Parathyroid adenoma (tissue), 2 donors: Measurements from ENCODE around the gene HMBS.
"Not testable (repeated sequence)": the region's sequence is repeated elsewhere in the genome, so short reads cannot be mapped to it uniquely, and the experiment has no call there.

ENCODE experiments used
- H2AFZ ChIP-seq: fragments of 300-600 bp; sonication (generic); one replicate; pipeline ENCODE4 v1.7.0; 2017; ENCODE audit warnings: antibody characterized with exemption, mild to moderate bottlenecking
- H3K27ac ChIP-seq: fragments of 300-600 bp; sonication (generic); one replicate; pipeline ENCODE4 v1.7.0; 2017
- H3K27me3 ChIP-seq: fragments of 300-600 bp; sonication (generic); one replicate; pipeline ENCODE4 v1.7.0; 2017; ENCODE audit warnings: low read length; ENCODE audit not compliant: control insufficient read depth, insufficient read depth
- H3K36me3 ChIP-seq: fragments of 300-600 bp; sonication (generic); one replicate; pipeline ENCODE4 v1.7.0; 2017; ENCODE audit warnings: low read length; ENCODE audit not compliant: control insufficient read depth, insufficient read depth
- H3K4me1 ChIP-seq: fragments of 300-600 bp; sonication (generic); one replicate; pipeline ENCODE4 v1.7.0; 2017; ENCODE audit warnings: control low read depth
- H3K4me2 ChIP-seq: fragments of 300-600 bp; sonication (generic); one replicate; pipeline ENCODE4 v1.7.0; 2017; ENCODE audit warnings: low read length
- H3K4me3 ChIP-seq: fragments of 300-600 bp; sonication (generic); one replicate; pipeline ENCODE4 v1.7.0; 2017; ENCODE audit warnings: low read depth, low read length
- H3K79me2 ChIP-seq: fragments of 300-600 bp; sonication (generic); one replicate; pipeline ENCODE4 v1.7.0; 2017; ENCODE audit warnings: control low read depth
- H3K9ac ChIP-seq: fragments of 300-600 bp; sonication (generic); one replicate; pipeline ENCODE4 v1.7.0; 2017; ENCODE audit warnings: mild to moderate bottlenecking
- H3K9me3 ChIP-seq: fragments of 300-600 bp; sonication (generic); one replicate; pipeline ENCODE4 v1.7.0; 2017; ENCODE audit warnings: low read length; ENCODE audit not compliant: control insufficient read depth
- CTCF ChIP-seq: fragments of 300-600 bp; sonication (generic); IDR thresholded peaks from one replicate; pipeline ENCODE4 v1.7.0; 2017; ENCODE audit warnings: antibody characterized with exemption, mild to moderate bottlenecking
- donor health status: primary hyperparathyroidism.

HMBS gene

GRCh38 chr11:119056421-119056999 is 28.2 kb upstream of the HMBS start:
- no peaks in the 10 kb centered on the region for H3K27me3 ChIP-seq
- peak overlapping the region; percentile 36 for H3K27ac ChIP-seq
- no peaks in the 10 kb centered on the region for H3K36me3 ChIP-seq

GRCh38 chr11:119057000-119057769 is 27.5 kb upstream of the HMBS start, which contains the start of gene HYOU1:
Gene HYOU1, minus strand, starts transcription at chr11:119057205. Its CDS starts 1,045 bp downstream, at chr11:119056160.
- Histone ChIP-seq H2AFZ (peak within 1 kb of the TSS; percentile 92), H3K4me3 (peak within 1 kb of the TSS; percentile 75), H3K36me3 (no peaks in the 10 kb centered on the region), H3K27ac (peak within 1 kb of the TSS; percentile 44), H3K79me2 (no peaks in the 10 kb centered on the region), H3K9me3 (no peaks in the 10 kb centered on the region), H3K4me2 (peak within 1 kb of the TSS; percentile 78), H3K4me1 (peaks cover 3% of the 10 kb centered on the region), H3K27me3 (no peaks in the 10 kb centered on the region), H3K9ac (peak within 1 kb of the TSS; percentile 46)
- TF ChIP-seq CTCF, result no peak

More at GRCh38 chr11:119056421-119056999, 28.2 kb upstream of the HMBS start:
- H3K79me2 ChIP-seq, result no peaks in the 10 kb centered on the region
- H3K9me3 ChIP-seq, result no peaks in the 10 kb centered on the region
- H3K9ac ChIP-seq, result peak overlapping the region; percentile 46
- no peak for TF ChIP-seq CTCF
- H3K4me1 ChIP-seq, result peaks cover 3% of the 10 kb centered on the region
- H3K4me3 ChIP-seq, result peak overlapping the region; percentile 60
- peak overlapping the region; percentile 82 for H2AFZ ChIP-seq
- peak overlapping the region; percentile 78 for H3K4me2 ChIP-seq

- not testable (repeated sequence) for H3K9ac ChIP-seq, H2AFZ ChIP-seq, H3K9me3 ChIP-seq, H3K27ac ChIP-seq, H3K36me3 ChIP-seq, H3K4me3 ChIP-seq, H3K79me2 ChIP-seq, H3K4me2 ChIP-seq, H3K4me1 ChIP-seq, H3K27me3 ChIP-seq
Observed at GRCh38 chr11:119059128-119059527, 25.6 kb upstream of the HMBS start.

GRCh38 chr11:119061256-119061655 is 23.4 kb upstream of the HMBS start:
- H3K4me3 ChIP-seq, result no peak overlapping the region
- no peaks in the 10 kb centered on the region for H3K9me3 ChIP-seq
- TF ChIP-seq CTCF, result no peak
- no peak overlapping the region for H3K9ac ChIP-seq
- H3K27ac ChIP-seq, result no peak overlapping the region
- H3K79me2 ChIP-seq, result no peaks in the 10 kb centered on the region
- H3K4me2 ChIP-seq, result no peak overlapping the region
- no peak overlapping the region for H2AFZ ChIP-seq
- H3K4me1 ChIP-seq, result no peaks in the 10 kb centered on the region
- no peaks in the 10 kb centered on the region for H3K36me3 ChIP-seq
- no peaks in the 10 kb centered on the region for H3K27me3 ChIP-seq

- TF ChIP-seq CTCF, result no peak
- Histone ChIP-seq H3K9me3 (no peaks in the 10 kb centered on the region), H3K4me2 (no peak overlapping the region), H3K79me2 (peaks cover under 1% of the 10 kb centered on the region), H3K4me1 (no peaks in the 10 kb centered on the region), H3K27ac (no peak overlapping the region), H2AFZ (no peak overlapping the region), H3K9ac (no peak overlapping the region), H3K27me3 (no peaks in the 10 kb centered on the region), H3K4me3 (no peak overlapping the region), H3K36me3 (no peaks in the 10 kb centered on the region)
Observed at GRCh38 chr11:119062779-119063178, 21.9 kb upstream of the HMBS start.
